Thoracic aorta (tissue), 2 donors: ENCODE results near the gene EFNA2. TPM values are rescaled to one million over a fixed set of nuclear protein-coding genes. Genes with fewer than 3 reads are reported as not detected.

Experiments
- ATAC-seq: fragments of 150-250 bp; one replicate; pipeline ENCODE4 v1.8.0; 2017; ENCODE audit warnings: low read depth; ENCODE audit not compliant: insufficient number of reproducible peaks, low FRiP score
- DNase-seq: peaks from one replicate; pipeline ENCODE4 v3.0.0-alpha.2; 2020; ENCODE audit warnings: low spot score
- H3K27ac ChIP-seq, 2 donors: fragments of 200-600 bp; sonication (generic); 1 replicate in 1 of 2; 2 replicates in 1 of 2; pipeline ENCODE4 v1.5.1; 2016; ENCODE audit warnings: mild to moderate bottlenecking in 2 of 2, moderate library complexity in 2 of 2
- H3K27me3 ChIP-seq: fragments of 200-600 bp; sonication (generic); replicated peaks from 2 replicates; pipeline ENCODE4 v1.6.0; 2016; ENCODE audit warnings: mild to moderate bottlenecking; ENCODE audit not compliant: insufficient read depth
- H3K36me3 ChIP-seq: fragments of 200-600 bp; sonication (generic); one replicate; pipeline ENCODE4 v1.5.1; 2016
- H3K4me1 ChIP-seq, 2 donors: fragments of 200-600 bp; sonication (generic); 1 replicate in 1 of 2; 2 replicates in 1 of 2; pipeline versions ENCODE4 v1.5.1 to v1.6.0; 2016; ENCODE audit warnings: low read depth in 2 of 2, mild to moderate bottlenecking in 1 of 2; ENCODE audit not compliant: control insufficient read depth in 1 of 2
- H3K4me3 ChIP-seq: fragments of 200-600 bp; sonication (generic); 2 replicates; pipeline ENCODE4 v1.5.1; 2016; ENCODE audit warnings: mild to moderate bottlenecking
- H3K9me3 ChIP-seq: fragments of 200-600 bp; sonication (generic); 2 replicates; pipeline ENCODE4 v1.5.1; 2016
- total RNA-seq, 2 donors: library from RNA; depleted of rRNA; stranded (reverse); fragments of >200 nt; gene quantifications; one replicate each; pipeline versions ENCODE4 v1.1.0 to v1.2.3, GENCODE V29; 2016
- TF ChIP-seq, protein P1 (sequence below): fragments of 200-600 bp; sonication (generic); IDR thresholded peaks from one replicate; pipeline ENCODE4 v1.5.1; 2019; ENCODE audit warnings: antibody characterized with exemption

Gene EFNA2
- total RNA-seq, 2 donors from 2014 or later = not detected

- H3K27me3 ChIP-seq = no peaks in the 10 kb centered on the region
- H3K27ac ChIP-seq = peak overlapping the region; percentile 100
- no peaks in the 10 kb centered on the region for H3K9me3 ChIP-seq
- no peaks in the 10 kb centered on the region for H3K36me3 ChIP-seq
- TF ChIP-seq, protein P1, sequence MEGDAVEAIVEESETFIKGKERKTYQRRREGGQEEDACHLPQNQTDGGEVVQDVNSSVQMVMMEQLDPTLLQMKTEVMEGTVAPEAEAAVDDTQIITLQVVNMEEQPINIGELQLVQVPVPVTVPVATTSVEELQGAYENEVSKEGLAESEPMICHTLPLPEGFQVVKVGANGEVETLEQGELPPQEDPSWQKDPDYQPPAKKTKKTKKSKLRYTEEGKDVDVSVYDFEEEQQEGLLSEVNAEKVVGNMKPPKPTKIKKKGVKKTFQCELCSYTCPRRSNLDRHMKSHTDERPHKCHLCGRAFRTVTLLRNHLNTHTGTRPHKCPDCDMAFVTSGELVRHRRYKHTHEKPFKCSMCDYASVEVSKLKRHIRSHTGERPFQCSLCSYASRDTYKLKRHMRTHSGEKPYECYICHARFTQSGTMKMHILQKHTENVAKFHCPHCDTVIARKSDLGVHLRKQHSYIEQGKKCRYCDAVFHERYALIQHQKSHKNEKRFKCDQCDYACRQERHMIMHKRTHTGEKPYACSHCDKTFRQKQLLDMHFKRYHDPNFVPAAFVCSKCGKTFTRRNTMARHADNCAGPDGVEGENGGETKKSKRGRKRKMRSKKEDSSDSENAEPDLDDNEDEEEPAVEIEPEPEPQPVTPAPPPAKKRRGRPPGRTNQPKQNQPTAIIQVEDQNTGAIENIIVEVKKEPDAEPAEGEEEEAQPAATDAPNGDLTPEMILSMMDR = no peak
- no peak for DNase-seq
- no peak for ATAC-seq
- peak overlapping the region; percentile 99 for H3K4me3 ChIP-seq
- H3K4me1 ChIP-seq = peaks cover 29 to 57% of the 10 kb centered on the region in 2 donors
Observed at GRCh38 chr19:1247748-1248138, 37.9 kb upstream of the EFNA2 start.

DNA sequence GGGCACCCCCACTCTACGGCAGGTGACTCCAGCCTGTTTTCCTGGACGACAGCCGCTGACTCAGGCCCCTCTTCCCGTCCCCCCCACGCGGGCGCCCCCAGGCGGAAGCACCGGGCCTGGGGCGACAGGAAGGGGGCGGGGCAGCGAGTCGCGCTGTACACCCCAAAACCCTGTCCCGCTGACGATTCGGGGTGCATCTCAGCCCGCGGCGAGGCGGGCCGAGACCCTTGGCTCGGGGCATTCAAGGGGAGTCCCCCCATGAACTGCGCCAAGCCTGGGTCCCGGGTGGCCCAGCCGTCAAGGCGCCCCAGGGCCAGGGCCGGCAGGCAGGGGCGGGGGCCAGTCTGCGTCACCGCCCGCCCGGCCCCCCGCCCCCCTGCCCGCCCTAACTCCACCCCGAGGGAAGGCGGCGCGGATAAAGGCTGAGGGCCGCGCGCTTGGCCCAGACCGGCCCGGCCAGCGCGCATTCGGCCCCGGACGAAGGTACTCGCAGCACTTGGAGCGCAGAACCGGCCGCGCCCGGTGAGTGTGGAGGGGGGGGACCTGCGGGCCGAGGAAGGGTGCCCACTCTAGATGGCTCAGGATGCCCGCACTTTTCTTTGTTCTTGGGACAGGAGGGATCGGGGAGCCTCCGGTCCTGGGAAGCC, 37.4 kb upstream of the EFNA2 start, which contains the start of gene MIDN:
MIDN (plus strand) TSS at position 445 of the 647 bp plus-strand sequence. CDS start 1,714 bp downstream, outside the sequence.
- Histone ChIP-seq H3K9me3 (no peaks in the 10 kb centered on the region), H3K27ac (peak within 1 kb of the TSS; percentile 100), H3K27me3 (no peaks in the 10 kb centered on the region), H3K4me1 (peaks cover 25 to 52% of the 10 kb centered on the region in 2 donors), H3K4me3 (peak within 1 kb of the TSS; percentile 99), H3K36me3 (no peaks in the 10 kb centered on the region)
- ATAC-seq (peak; percentile 4), DNase-seq (no peak)
- TF ChIP-seq, protein P1 = no peak

- DNase-seq = no peak
- H3K4me3 ChIP-seq = peak overlapping the region; percentile 99
- peak; percentile 0 for ATAC-seq
- H3K27me3 ChIP-seq = no peaks in the 10 kb centered on the region
- no peaks in the 10 kb centered on the region for H3K9me3 ChIP-seq
- peak overlapping the region; percentile 100 for H3K27ac ChIP-seq
- H3K4me1 ChIP-seq = peaks cover 25 to 51% of the 10 kb centered on the region in 2 donors
- H3K36me3 ChIP-seq = no peaks in the 10 kb centered on the region
- TF ChIP-seq, protein P1 = peak; percentile 82
Observed at GRCh38 chr19:1248786-1249297, 36.8 kb upstream of the EFNA2 start.

DNA sequence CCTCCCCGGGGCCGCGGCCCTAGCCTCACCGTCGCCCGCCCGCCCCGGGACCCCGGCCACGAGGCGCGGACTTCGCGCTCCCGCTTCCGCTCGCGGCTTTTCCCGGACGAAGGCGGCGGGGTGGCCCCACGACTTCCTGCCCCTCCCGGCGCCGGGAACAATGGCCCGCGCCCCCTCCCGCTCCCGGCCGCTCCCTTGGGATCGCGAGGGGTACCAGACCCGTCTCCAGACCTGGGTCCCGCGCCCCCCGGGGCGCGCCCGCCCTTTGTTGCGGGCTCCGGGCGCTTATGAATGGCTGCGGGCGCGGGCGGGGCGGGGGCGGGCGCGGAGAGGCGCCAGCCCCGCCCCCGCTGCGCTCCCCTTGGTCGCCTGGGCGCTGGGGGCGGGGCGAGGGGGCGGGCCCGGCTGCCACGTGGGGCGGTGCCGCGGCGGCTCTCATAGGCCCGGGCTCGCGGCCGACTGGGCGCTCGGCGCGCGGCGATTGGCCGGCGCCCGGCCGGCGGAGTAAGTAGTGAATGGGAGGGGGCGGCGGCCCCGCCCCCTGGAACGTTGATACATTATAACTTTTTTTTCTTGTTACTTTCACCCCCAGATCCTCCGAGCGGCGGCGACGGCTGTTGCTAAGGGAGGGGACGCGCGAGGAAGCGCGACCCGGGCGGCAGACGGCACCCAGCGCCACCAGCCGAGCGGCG, 36.2 kb upstream of the EFNA2 start:
- Histone ChIP-seq H3K9me3 (no peaks in the 10 kb centered on the region), H3K27me3 (no peaks in the 10 kb centered on the region), H3K27ac (peak overlapping the region; percentile 100), H3K36me3 (peaks cover 5% of the 10 kb centered on the region), H3K4me3 (peak overlapping the region; percentile 99), H3K4me1 (peaks cover 27 to 51% of the 10 kb centered on the region in 2 donors)
- TF ChIP-seq, protein P1 = no peak
- DNase-seq = peak; percentile 79
- ATAC-seq = peak; percentile 16

DNA sequence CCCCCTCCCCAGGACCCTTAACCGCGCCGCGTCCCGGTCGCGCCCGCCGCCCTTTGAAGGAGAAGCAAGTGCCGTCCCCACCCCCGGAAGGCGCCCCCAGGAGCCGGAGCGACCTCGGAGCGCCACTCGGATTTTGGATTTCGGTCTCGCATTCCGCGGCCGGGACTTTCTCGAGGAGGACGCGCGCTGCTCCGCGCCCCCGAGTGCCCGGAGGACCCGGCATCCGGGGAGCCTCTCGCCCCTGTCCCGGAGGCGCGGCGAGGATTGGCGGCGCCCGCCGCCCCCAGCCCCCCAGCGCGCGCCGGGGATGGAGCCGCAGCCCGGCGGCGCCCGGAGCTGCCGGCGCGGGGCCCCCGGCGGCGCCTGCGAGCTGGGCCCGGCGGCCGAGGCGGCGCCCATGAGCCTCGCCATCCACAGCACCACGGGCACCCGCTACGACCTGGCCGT, 35.7 kb upstream of the EFNA2 start:
- no peak for DNase-seq
- Histone ChIP-seq H3K4me1 (peaks cover 27 to 51% of the 10 kb centered on the region in 2 donors), H3K36me3 (peaks cover 11% of the 10 kb centered on the region), H3K9me3 (no peaks in the 10 kb centered on the region), H3K27ac (peak overlapping the region; percentile 99), H3K27me3 (no peaks in the 10 kb centered on the region), H3K4me3 (peak overlapping the region; percentile 99)
- no peak for ATAC-seq
- TF ChIP-seq, protein P1 = no peak
